ENCODE results near the gene MRPL40. TPM values are rescaled to one million over a fixed set of nuclear protein-coding genes. Genes with fewer than 3 reads are reported as not detected.

MRPL40 gene
- total RNA-seq, result 23.9 and 27.4 TPM in 2 replicates

GRCh38 chr22:19432133-19432851, at the start of gene MRPL40:
MRPL40 (plus strand) TSS chr22:19432545; CDS start chr22:19432555, 10 bp downstream.

GRCh38 chr22:19431649-19432132, 654 bp upstream of the MRPL40 start, which contains the start of gene HIRA:
HIRA (minus strand) TSS chr22:19431733; CDS start chr22:19431476, 257 bp downstream.

GRCh38 chr22:19447330-19448075, 15.2 kb downstream of the MRPL40 start, which contains the start of gene C22orf39:
C22orf39 (minus strand) TSS chr22:19447711; CDS start chr22:19447688, 23 bp downstream.

GRCh38 chr22:19478901-19479354, 46.6 kb downstream of the MRPL40 start, which contains the start of gene UFD1:
UFD1 (minus strand) TSS chr22:19479193; CDS start chr22:19479085, 108 bp downstream.

GRCh38 chr22:19479355-19480172, 47.2 kb downstream of the MRPL40 start, which contains the start of gene CDC45:
CDC45 (plus strand) TSS chr22:19479920; CDS start chr22:19479969, 49 bp downstream.

Other genes with a start within 250 kb of the MRPL40 start
- gene CLTCL1, start 140.8 kb upstream of the MRPL40 start, total RNA-seq, result 5.5 and 6.3 TPM in 2 replicates
- gene HIRA, start 812 bp upstream of the MRPL40 start, total RNA-seq, result 15.8 and 18.1 TPM in 2 replicates
- gene C22orf39, start 15.2 kb downstream of the MRPL40 start, total RNA-seq, result 9.3 and 12.2 TPM in 2 replicates
- 30.2 and 73.4 TPM in 2 replicates for gene UFD1, start 46.6 kb downstream of the MRPL40 start, total RNA-seq
- 4.3 and 5.5 TPM in 2 replicates for gene CDC45, start 47.4 kb downstream of the MRPL40 start, total RNA-seq
- gene CLDN5, start 91.9 kb downstream of the MRPL40 start, total RNA-seq, result not detected in 2 replicates

All from placental epithelial cell (primary cell).